Karpas-422 (cell line): Measurements from ENCODE around the gene RASGRP1. TPM values are rescaled to one million over a fixed set of nuclear protein-coding genes. Genes with fewer than 3 reads are reported as not detected.

Experiments used
- DNase-seq: peaks from one replicate; pipeline ENCODE4 v3.0.0-alpha.2; 2015
- H2AFZ ChIP-seq: fragments of 200-600 bp; sonication (generic); 2 replicates; pipeline ENCODE4 v1.6.1; 2014; ENCODE audit warnings: antibody characterized with exemption, low read length, mixed read lengths
- H3K27ac ChIP-seq: fragments of 200-600 bp; sonication (generic); 2 replicates; pipeline ENCODE4 v1.5.1; 2014; ENCODE audit warnings: mild to moderate bottlenecking, low read length, moderate library complexity
- H3K27me3 ChIP-seq: fragments of 200-600 bp; sonication (generic); 2 replicates; pipeline ENCODE4 v1.6.1; 2014; ENCODE audit warnings: low read length, mixed read lengths
- H3K36me3 ChIP-seq: fragments of 200-600 bp; sonication (generic); 2 replicates; pipeline ENCODE4 v1.6.1; 2014; ENCODE audit warnings: low read length, mixed read lengths; ENCODE audit not compliant: insufficient read depth
- H3K4me1 ChIP-seq: fragments of 200-600 bp; sonication (generic); 2 replicates; pipeline ENCODE4 v1.6.1; 2014; ENCODE audit warnings: mild to moderate bottlenecking, low read length, mixed read lengths
- H3K4me2 ChIP-seq: fragments of 200-600 bp; sonication (generic); 2 replicates; pipeline ENCODE4 v1.6.1; 2014; ENCODE audit warnings: low read length, low read depth, mild to moderate bottlenecking; ENCODE audit not compliant: poor library complexity, severe bottlenecking
- H3K4me3 ChIP-seq: fragments of 200-600 bp; sonication (generic); 2 replicates; pipeline ENCODE4 v1.5.1; 2014; ENCODE audit warnings: mild to moderate bottlenecking, antibody characterized with exemption, low read length, mixed read lengths
- H3K79me2 ChIP-seq: fragments of 200-600 bp; sonication (generic); 2 replicates; pipeline ENCODE4 v1.6.1; 2014; ENCODE audit warnings: mild to moderate bottlenecking, low read length, mixed read lengths
- H3K9ac ChIP-seq: fragments of 200-600 bp; sonication (generic); 2 replicates; pipeline ENCODE4 v1.6.0; 2014; ENCODE audit warnings: low read length
- H3K9me2 ChIP-seq: fragments of 200-600 bp; sonication (generic), shearing (Covaris generic); replicated peaks from 2 replicates; pipeline ENCODE4 v1.6.0; 2014; ENCODE audit warnings: mild to moderate bottlenecking, low read length, moderate library complexity; ENCODE audit not compliant: insufficient read depth
- H3K9me3 ChIP-seq: fragments of 300-700, 200-600 bp; sonication (generic); 2 replicates; pipeline ENCODE4 v1.6.1; 2014; ENCODE audit warnings: low read length, mixed read lengths
- H4K20me1 ChIP-seq: fragments of 200-600 bp; sonication (generic); 2 replicates; pipeline ENCODE4 v1.6.1; 2014; ENCODE audit warnings: mild to moderate bottlenecking, antibody characterized with exemption, low read length, low read depth; ENCODE audit not compliant: insufficient read depth
- total RNA-seq: library from RNA; depleted of rRNA; stranded (reverse); fragments of >200 nt; shearing (Covaris generic); gene quantifications from 2 replicates; pipeline ENCODE4 v1.2.3, GENCODE V29; 2014; ENCODE audit warnings: low replicate concordance

Gene RASGRP1
- total RNA-seq, 1 experiment from 2014 or later, result 71.1 TPM

DNA sequence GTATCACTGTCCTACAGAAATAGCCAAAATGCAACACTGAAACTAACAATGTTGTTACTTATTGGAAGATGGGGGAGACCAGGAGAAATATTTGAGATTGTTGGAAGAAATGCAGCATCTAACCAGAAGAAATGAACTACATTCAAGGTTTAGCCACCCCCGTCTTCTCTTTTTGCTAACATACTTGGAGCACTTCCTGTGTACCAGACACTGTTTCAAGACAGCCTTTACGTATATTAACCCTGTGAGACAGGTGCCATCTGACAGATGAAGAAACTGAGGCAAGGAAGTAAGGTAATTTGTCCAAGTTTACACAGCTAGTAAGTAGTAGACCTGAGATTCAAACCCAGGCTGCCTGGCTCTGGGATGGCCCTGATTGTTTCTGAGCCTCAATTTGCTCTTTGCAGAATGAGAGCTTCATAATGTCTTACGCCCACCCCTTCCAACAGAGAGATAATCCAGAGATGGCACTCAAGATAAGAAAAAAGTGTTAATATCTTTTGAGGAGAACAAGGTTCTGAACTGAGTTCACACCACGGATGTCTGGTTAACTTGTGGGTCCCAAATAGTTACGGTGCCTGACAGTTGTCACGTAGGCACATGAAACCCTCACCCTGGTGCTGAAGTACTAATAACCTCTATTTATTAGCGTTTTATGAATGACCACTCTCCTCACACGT, 26.1 kb downstream of the RASGRP1 start:
- peaks cover 94% of the 10 kb centered on the region for H3K79me2 ChIP-seq
- H2AFZ ChIP-seq, result no peak overlapping the region
- no peak overlapping the region for H3K9ac ChIP-seq
- no peak for DNase-seq
- no peaks in the 10 kb centered on the region for H4K20me1 ChIP-seq
- H3K36me3 ChIP-seq, result 0 out of 2 replicates have a peak, but pooled peaks cover 9% of the 10 kb centered on the region
- no peaks in the 10 kb centered on the region for H3K9me3 ChIP-seq
- H3K4me3 ChIP-seq, result no peak overlapping the region
- peaks cover 33% of the 10 kb centered on the region for H3K4me1 ChIP-seq
- H3K4me2 ChIP-seq, result no peak overlapping the region
- H3K27me3 ChIP-seq, result no peaks in the 10 kb centered on the region
- H3K9me2 ChIP-seq, result no peaks in the 10 kb centered on the region
- H3K27ac ChIP-seq, result no peak overlapping the region

DNA sequence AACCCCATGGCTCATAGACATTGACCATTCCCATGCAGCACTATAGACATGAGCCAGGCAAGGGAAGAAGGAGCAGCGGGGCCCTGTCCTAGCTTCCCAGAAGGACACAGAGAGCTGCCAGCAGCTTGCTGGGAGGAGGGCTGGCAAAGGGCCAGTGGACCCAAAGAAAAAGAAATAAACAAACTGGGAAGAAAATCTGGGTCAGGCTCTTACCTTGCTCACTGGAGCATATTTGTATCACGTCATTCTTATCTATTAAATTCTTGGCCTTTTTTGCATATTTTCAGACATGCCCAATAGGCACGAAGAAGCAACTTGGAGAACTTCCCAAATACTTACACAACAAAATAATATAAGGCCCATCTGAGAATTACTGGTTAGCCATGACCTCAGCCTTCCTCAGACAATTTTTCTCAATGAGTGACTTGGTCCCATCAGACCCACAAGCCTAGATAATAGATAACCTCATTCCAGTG, 28.4 kb downstream of the RASGRP1 start:
- DNase-seq, result no peak

DNA sequence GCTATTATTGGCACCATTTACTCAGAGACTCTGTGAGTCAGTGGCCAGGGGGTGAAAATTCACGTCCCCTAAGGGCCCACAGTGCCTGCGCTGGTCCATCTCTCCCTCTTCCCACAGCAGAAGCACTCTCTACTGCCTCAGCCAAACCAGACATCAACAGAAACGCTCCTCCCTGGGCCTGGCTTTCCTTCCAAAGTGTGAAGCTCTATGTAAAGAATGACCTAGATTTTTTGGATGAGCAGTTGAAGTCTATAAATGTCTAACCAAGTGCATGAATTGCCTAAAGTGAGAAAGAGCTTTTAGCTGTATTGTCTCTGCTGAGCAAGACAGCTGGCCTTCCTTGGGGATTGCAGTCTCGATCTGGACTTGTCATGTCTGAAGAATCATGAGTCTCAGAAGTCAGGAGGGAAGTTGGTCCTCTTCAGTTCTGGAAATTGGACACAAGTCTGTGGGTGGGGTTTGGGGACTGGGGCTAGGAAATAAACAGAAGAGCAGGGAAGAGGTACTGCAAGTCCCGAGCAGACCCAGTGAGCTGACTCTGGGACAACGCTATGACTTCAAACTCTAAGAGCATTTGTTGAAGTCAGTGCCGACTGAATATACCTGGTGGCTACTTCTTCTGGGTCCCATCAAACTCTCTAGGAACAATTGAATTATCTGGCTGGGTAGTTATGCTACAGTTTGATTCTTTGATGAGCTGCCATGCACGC, 29.0 kb downstream of the RASGRP1 start:
- no peak overlapping the region for H3K4me2 ChIP-seq
- no peaks in the 10 kb centered on the region for H4K20me1 ChIP-seq
- DNase-seq, result no peak
- H3K4me3 ChIP-seq, result no peak overlapping the region
- H3K79me2 ChIP-seq, result peaks cover 96% of the 10 kb centered on the region
- no peaks in the 10 kb centered on the region for H3K27me3 ChIP-seq
- peaks cover 34% of the 10 kb centered on the region for H3K4me1 ChIP-seq
- H3K9ac ChIP-seq, result no peak overlapping the region
- H3K9me2 ChIP-seq, result no peaks in the 10 kb centered on the region
- H3K9me3 ChIP-seq, result no peaks in the 10 kb centered on the region
- no peak overlapping the region for H3K27ac ChIP-seq
- no peak overlapping the region for H2AFZ ChIP-seq
- 0 out of 2 replicates have a peak, but pooled peaks cover 9% of the 10 kb centered on the region for H3K36me3 ChIP-seq

More for the DNA sequence above, 28.4 kb downstream of the RASGRP1 start:
- Histone ChIP-seq H2AFZ (no peak overlapping the region), H4K20me1 (no peaks in the 10 kb centered on the region), H3K4me3 (no peak overlapping the region), H3K9me3 (no peaks in the 10 kb centered on the region), H3K4me1 (peaks cover 34% of the 10 kb centered on the region), H3K9me2 (no peaks in the 10 kb centered on the region), H3K27ac (no peak overlapping the region), H3K4me2 (no peak overlapping the region), H3K27me3 (no peaks in the 10 kb centered on the region), H3K9ac (no peak overlapping the region), H3K36me3 (0 out of 2 replicates have a peak, but pooled peaks cover 9% of the 10 kb centered on the region), H3K79me2 (peaks cover 96% of the 10 kb centered on the region)

DNA sequence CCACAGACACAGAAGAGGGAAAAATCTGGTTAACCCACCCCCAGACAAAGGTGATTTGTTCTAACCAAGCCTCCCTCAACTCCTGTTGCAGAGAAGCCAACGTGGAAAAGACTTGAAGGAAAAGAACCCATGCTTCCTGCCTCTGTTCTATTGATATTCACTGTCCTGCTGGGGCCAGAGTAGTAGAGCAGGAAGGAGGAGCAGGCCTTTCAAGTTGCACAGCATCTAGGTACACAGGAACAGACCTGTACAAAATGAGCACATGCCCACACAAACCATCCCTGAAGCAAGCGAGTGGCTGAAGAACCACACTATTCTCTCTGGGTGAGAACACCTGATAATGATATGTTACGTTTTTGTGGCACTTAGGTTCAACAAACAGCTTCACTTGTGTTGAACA, 29.9 kb downstream of the RASGRP1 start:
- Histone ChIP-seq H3K27ac (no peak overlapping the region), H3K9ac (no peak overlapping the region), H3K9me3 (no peaks in the 10 kb centered on the region), H3K36me3 (0 out of 2 replicates have a peak, but pooled peaks cover 9% of the 10 kb centered on the region), H3K79me2 (peaks cover 96% of the 10 kb centered on the region), H3K4me2 (no peak overlapping the region), H3K4me1 (peaks cover 34% of the 10 kb centered on the region), H3K4me3 (no peak overlapping the region), H3K9me2 (no peaks in the 10 kb centered on the region), H4K20me1 (no peaks in the 10 kb centered on the region), H3K27me3 (no peaks in the 10 kb centered on the region), H2AFZ (no peak overlapping the region)
- no peak for DNase-seq

DNA sequence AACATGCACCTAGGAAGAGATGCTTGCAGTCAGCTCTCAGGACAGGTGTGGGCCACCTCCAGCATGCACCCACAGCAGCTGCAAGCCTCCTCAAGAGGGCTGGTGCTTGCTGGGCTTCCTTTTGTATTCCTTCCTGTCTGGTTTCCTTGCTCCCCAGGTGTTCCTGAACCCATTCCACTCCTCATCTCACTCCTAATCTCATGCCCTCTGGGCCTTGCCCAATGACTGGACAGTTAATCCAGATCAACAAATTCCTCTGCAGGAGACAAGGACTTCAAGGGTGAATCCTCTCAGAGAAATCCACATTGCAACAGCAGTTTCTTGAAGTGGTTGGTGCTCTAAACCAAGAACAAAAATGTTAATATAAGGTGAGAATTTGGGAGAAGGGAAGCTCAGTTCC, 30.7 kb downstream of the RASGRP1 start:
- Histone ChIP-seq H3K4me2 (no peak overlapping the region), H4K20me1 (no peaks in the 10 kb centered on the region), H3K36me3 (0 out of 2 replicates have a peak, but pooled peaks cover 6% of the 10 kb centered on the region), H3K9me2 (no peaks in the 10 kb centered on the region), H3K79me2 (peaks cover 99% of the 10 kb centered on the region), H2AFZ (no peak overlapping the region), H3K27ac (no peak overlapping the region), H3K4me1 (peaks cover 34% of the 10 kb centered on the region), H3K4me3 (no peak overlapping the region), H3K9me3 (no peaks in the 10 kb centered on the region), H3K27me3 (no peaks in the 10 kb centered on the region), H3K9ac (no peak overlapping the region)
- no peak for DNase-seq

DNA sequence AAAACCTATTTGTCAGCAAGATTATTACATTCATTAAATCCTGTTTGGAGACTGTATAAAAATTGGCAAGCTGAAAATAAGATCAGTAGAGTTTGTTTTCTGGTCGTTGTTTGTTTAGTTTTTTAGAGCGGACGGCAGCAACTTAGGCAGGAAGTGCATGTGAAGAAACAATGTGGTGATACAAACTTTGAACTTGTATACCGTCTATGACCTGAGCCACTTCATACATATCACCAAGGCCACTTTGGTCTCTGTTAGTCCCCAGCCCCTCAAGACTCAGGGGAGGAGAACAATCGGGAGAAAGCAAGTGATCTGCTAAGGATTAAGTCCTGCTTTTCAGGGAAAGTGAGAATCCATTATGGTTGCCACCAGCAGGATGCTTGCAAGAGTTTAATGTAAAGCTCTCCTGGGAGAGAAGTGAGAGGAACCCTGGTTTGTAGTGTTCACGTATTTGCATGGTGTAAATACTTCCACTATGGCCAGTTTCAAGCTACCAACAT, 31.1 kb downstream of the RASGRP1 start:
- H3K79me2 ChIP-seq, result peaks cover 97% of the 10 kb centered on the region
- no peaks in the 10 kb centered on the region for H3K27me3 ChIP-seq
- DNase-seq, result no peak
- no peaks in the 10 kb centered on the region for H3K9me3 ChIP-seq
- H3K9me2 ChIP-seq, result no peaks in the 10 kb centered on the region
- H3K36me3 ChIP-seq, result 0 out of 2 replicates have a peak, but pooled peaks cover 6% of the 10 kb centered on the region
- no peak overlapping the region for H3K9ac ChIP-seq
- peaks cover 34% of the 10 kb centered on the region for H3K4me1 ChIP-seq
- H3K4me3 ChIP-seq, result no peak overlapping the region
- H4K20me1 ChIP-seq, result no peaks in the 10 kb centered on the region
- no peak overlapping the region for H3K27ac ChIP-seq
- no peak overlapping the region for H2AFZ ChIP-seq
- H3K4me2 ChIP-seq, result no peak overlapping the region

DNA sequence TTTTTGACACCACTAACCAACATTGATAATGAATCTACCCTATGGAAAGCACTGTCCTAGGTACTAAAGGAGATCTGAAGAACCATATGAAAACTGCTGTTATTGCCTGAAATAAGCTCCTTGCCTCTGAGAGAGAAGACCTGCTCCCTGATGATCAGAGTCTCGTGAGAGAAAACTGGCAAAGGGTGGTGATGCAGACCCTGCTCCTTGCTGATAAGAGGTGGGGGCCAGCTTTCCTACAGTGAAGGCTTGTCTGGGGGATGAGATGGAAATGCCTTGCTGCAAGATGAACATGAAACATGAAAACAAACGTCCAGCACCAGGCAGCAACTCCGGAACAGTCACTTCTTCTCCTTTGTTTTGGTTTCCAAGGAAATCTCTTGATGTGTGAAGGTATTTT, 31.9 kb downstream of the RASGRP1 start:
- Histone ChIP-seq H3K9me3 (no peaks in the 10 kb centered on the region), H3K27me3 (no peaks in the 10 kb centered on the region), H3K36me3 (0 out of 2 replicates have a peak, but pooled peaks cover 6% of the 10 kb centered on the region), H3K9ac (no peak overlapping the region), H3K9me2 (no peaks in the 10 kb centered on the region), H3K27ac (no peak overlapping the region), H4K20me1 (no peaks in the 10 kb centered on the region), H2AFZ (no peak overlapping the region), H3K4me2 (no peak overlapping the region), H3K79me2 (peaks cover 94% of the 10 kb centered on the region), H3K4me1 (peaks cover 34% of the 10 kb centered on the region), H3K4me3 (no peak overlapping the region)
- no peak for DNase-seq

DNA sequence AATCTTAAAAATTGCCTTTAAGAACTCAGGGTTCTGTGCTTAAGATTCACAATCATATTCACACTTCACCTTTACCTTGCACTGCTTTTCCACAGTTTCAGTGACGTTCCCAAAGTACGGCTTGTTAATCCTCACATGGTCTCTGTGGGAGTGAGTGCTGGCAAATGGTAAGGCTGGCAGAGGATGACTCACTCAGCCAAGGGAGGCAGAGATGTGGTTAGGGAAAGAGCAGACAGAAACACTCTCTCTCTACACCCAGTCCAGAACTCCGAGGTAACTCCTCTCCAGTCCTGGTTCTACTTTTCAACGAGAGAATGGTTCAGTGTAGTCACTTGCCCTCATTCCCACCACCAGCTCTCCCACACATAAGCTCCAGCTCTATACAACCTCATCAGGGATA, 33.1 kb downstream of the RASGRP1 start:
- Histone ChIP-seq H2AFZ (no peak overlapping the region), H3K4me3 (no peak overlapping the region), H3K36me3 (0 out of 2 replicates have a peak, but pooled peaks cover 4% of the 10 kb centered on the region), H3K9me3 (no peaks in the 10 kb centered on the region), H4K20me1 (no peaks in the 10 kb centered on the region), H3K79me2 (peaks cover 94% of the 10 kb centered on the region), H3K27me3 (no peaks in the 10 kb centered on the region), H3K27ac (no peak overlapping the region), H3K9me2 (no peaks in the 10 kb centered on the region), H3K4me2 (no peak overlapping the region), H3K9ac (no peak overlapping the region), H3K4me1 (peaks cover 32% of the 10 kb centered on the region)
- no peak for DNase-seq
